Measurements from ENCODE around the gene STK16.

STK16 gene

DNA sequence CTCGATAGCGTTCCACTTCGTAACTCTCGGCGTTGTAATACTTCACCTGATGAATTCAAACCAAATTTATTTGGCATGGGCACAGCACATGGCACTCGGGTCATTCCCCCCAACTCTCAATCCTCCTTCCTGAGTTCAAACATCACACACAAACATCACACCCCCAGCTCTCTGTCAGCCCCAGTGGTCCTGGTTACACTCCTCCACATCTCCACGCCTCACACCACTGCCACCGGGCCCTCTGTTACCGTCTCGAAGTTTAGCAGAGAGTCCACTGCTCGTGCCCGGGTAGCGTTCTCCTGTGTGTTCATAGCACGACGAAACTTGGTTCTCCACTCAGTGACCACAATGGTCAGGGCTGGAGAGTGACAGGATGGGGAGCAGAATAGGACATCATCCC, 31.1 kb upstream of the STK16 start:
- no peak for DNase-seq (ENCODE audit: low read depth)

- no peak for DNase-seq (ENCODE audit: low read depth)
Measured at GRCh38 chr2:219214786-219215185, 30.5 kb upstream of the STK16 start.

GRCh38 chr2:219215871-219216534, 29.3 kb upstream of the STK16 start:
- DNase-seq (ENCODE audit: low read depth), result no peak

- no peak for DNase-seq (ENCODE audit: low read depth)
Measured at GRCh38 chr2:219216535-219216915, 28.8 kb upstream of the STK16 start.

DNA sequence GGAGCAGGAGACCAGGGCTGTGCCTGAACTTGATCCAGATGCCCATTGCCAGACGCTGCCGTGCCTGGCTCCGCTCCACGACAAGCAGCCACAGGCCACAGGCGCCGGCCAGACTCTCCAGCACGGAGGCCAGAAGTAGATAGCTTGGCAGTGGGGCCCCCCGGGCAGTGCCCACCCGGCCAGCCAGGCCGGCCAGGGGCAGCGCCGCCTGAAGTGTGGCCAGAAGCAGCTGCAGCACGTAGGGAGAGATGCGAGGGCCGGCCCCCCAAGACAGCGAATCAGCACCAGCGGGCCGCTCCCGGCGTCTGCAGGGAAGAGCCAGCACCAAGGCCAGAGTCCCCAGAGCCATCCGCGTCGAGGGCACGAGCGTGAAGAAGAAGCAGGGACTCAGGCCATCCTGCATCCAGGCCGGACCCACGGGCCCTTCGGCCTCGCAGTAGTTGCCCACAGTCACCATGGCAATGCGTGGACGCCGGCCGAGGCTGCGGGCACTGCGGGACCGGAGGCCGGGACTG, 27.0 kb upstream of the STK16 start:
- DNase-seq (ENCODE audit: low read depth), result no peak

GRCh38 chr2:219218732-219219701, 26.3 kb upstream of the STK16 start, which contains the start of gene ABCB6:
Gene ABCB6, minus strand, starts transcription at chr2:219218958. Its CDS starts 285 bp downstream, at chr2:219218673.
- peak; percentile 77 for DNase-seq (ENCODE audit: low read depth)

DNA sequence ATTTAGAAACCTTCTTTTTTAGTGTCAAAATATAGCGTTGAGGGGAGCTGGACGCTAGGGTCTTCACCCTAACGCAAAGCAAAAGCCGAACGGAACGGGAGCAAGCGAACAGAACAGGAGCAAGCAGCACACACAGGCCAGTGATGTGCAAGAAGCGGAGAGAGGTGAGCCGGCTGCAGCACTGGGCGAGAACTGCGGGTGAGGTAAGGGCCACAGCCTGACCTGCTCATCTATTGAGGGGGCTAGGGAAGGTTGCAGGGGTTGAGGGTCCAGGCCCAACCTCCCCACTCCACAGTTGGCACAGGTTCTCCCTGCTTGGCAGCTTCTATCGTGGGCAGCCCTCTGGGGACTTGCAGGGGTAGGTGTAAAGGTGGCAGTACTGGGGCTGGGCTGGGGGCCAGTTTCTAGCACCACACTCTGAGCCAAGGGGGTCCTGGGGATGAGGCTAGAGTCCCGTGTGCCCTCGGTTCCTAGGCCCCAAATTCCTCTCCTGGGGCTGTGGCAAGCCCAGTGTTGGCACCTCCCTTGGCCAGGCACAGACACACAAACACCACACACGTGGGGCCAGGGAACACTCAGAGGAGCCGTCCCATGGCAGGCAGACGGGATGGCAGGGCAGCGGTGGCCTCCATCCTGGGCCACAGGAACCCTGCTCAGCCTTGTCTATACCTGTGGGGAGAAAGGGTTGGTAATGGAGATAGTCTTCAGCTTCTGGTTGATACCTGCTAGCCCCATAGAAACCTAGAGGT, 25.3 kb upstream of the STK16 start:
- DNase-seq (ENCODE audit: low read depth), result no peak

- no peak for DNase-seq (ENCODE audit: low read depth)
Measured at GRCh38 chr2:219220652-219221402, 24.5 kb upstream of the STK16 start.

- no peak for DNase-seq (ENCODE audit: low read depth)
Measured at GRCh38 chr2:219221957-219222518, 23.2 kb upstream of the STK16 start.

DNA sequence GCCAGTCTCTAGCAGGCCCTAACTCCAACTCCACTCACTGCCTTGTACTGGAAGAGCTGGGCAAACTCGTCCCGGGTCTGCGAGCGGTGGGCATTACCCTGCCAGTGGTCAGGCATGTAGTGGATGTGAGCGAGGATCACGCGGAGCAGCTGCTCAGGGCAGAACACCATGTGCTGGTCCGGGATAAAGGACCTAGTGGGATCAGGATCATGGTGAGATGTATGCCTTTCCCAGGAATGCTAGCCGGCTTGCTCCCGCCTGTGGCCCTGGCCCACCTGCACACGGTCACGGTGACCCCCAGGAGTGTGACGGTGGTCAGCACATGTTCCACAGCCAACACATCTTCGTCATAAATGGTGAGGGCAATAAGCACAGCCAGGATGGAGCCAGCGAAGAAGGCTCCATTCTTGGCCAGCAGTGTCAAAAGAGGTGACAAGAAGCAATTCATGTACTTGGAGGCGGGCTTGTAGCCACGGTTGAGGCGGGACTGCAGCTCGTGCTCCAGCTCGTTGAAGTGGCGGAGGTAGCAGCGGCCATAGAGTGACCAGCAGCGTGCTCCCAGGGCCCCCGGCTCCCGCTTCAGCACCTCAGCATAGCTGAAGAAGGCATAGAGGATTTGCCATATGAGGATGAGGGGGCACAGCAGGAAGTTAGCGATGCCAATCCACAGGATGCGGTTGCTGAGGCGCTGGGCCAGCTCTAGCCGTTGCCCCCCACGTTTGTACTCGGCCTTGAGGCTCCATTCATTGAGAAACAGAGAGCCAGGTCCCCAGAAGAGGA, 21.3 kb upstream of the STK16 start:
- DNase-seq (ENCODE audit: low read depth), result no peak

DNA sequence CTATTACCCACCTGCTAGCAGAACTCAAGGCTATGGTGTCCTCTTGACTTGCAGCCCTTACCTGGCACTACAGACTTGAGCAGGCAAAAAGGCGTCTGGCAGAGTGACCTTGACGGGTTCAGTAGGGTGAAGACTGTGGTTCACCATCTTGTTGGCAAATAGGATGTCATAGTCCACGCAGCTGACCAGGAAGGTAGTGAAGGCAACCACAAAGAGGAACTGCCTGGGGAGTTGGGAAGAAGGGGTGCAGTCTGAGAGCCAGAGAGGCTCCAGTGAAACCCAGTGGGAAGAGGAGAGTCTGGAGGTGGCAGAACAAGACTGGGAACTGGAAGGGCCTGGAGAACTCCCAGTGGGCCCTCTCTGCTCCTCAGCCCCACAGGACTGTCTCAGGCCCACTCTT, 19.9 kb upstream of the STK16 start:
- no peak for DNase-seq (ENCODE audit: low read depth)

- no peak for DNase-seq (ENCODE audit: low read depth)
Measured at GRCh38 chr2:219228041-219228910, 17.0 kb upstream of the STK16 start.

DNA sequence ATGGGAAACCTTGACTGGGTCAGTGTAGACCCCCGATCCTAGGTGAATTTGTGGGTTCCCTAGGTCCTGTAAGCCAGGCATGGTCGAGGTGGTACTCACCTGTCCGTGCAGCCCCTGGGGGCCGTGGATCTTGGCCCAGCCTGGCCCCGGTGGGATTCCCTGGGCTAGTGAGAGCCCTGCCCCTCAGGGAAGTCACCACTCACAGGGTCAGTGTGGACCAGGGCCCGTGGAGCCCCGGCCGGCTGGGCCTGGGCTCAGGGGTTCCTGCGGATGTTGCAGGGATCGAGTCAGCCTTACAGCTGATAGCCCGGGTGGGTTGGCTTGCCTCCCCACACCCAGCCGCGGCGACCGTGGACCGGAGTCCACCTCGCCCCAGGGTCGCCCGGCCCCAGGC, 16.4 kb upstream of the STK16 start:
- no peak for DNase-seq (ENCODE audit: low read depth)

DNA sequence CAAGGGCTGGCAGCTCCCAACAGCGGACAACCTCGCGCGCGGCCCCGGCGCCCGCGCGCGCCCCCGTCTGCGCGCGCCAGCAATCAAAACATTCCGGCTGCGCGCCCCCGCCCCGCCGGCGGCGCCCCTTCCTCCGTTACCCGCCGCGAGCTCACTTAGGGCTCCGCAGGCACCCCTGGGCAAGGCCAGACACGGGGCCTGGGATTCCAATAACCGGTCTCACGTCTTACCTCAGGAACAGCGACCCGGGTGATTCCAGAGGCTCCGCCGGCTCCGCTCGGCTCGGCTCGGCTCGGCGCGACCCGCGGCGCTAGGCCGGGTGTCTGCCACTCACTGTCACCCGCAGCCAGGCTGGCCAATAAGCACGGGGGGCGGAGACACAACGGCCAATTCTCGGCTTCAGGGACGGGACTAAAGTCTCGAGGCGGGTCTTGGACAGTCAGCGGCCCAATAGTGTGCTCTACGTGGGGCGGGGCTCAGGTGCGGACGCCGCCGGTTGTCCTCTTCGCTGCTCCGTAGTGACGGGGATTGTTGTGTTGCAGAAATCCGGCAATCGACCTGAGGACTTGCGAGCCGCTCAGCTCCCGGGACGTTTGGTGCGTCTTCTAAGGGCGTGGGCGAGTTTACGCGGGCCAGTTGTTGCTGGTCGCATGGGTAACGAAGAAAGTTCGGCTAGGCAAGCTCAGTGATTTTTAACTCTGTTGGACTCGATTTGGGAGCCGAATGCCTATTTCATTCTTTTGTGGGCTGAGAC, 15.8 kb upstream of the STK16 start, which contains the start of the genes ANKZF1 and ATG9A:
ANKZF1 (plus strand) TSS at position 502 of the 754 bp plus-strand sequence. CDS start 452 bp downstream, outside the sequence.
ATG9A (minus strand) TSS at position 332 of the 754 bp plus-strand sequence. CDS start 1,612 bp downstream, outside the sequence.
- peak; percentile 93 for DNase-seq (ENCODE audit: low read depth)

- no peak for DNase-seq (ENCODE audit: low read depth)
Measured at GRCh38 chr2:219230059-219230540, 15.2 kb upstream of the STK16 start.

DNA sequence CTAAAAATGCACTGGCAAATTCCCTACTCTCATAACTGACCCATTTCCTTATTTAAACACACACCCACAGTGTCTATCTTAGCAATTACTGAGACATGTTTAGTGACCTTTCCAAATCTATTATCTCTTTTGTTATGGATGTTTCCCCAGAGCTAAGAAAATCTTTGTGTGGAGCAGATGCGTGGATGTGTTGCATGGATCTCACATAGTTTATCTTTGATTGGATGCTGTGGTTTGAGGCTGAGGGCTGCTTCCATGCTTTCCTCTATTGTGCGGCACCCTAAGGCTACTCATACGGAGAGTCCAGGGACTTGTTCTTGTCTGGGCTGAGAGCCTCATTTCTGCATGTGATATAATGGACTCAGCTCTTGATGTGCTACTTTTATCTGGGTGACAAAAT, 10.9 kb upstream of the STK16 start:
- DNase-seq (ENCODE audit: low read depth), result no peak

GRCh38 chr2:219243291-219243761, 2.0 kb upstream of the STK16 start:
- DNase-seq (ENCODE audit: low read depth), result no peak

- DNase-seq (ENCODE audit: low read depth), result no peak
Measured at GRCh38 chr2:219244789-219245147, 511 bp upstream of the STK16 start.

All from CMK (cell line).